Esophagus muscularis mucosa (tissue), 4 donors: ENCODE results near the gene RBM14. TPM values are rescaled to one million over a fixed set of nuclear protein-coding genes. Genes with fewer than 3 reads are reported as not detected.

Experiments used
- DNase-seq: peaks from one replicate; pipeline ENCODE4 v3.0.0-alpha.2; 2017; ENCODE audit errors: extremely low spot score
- H3K27ac ChIP-seq, 4 donors: fragments of 200-600 bp; sonication (generic); replicated peaks in 1 of 4; 1 replicate in 3 of 4; 2 replicates in 1 of 4; pipeline ENCODE4 v1.5.1; 2016 to 2019; ENCODE audit warnings: mild to moderate bottlenecking in 1 of 4
- H3K27me3 ChIP-seq, 4 donors: fragments of 200-600 bp; sonication (generic); one replicate each; pipeline versions ENCODE4 v1.5.1 to v1.6.0; 2016 to 2019
- H3K36me3 ChIP-seq, 4 donors: fragments of 200-600 bp; sonication (generic); one replicate each; pipeline ENCODE4 v1.5.1; 2016 to 2019
- H3K4me1 ChIP-seq, 4 donors: fragments of 200-600 bp; sonication (generic); one replicate each; pipeline ENCODE4 v1.5.1; 2016 to 2019
- H3K4me3 ChIP-seq, 4 donors: fragments of 200-600 bp; sonication (generic); 1 replicate in 2 of 4; 2 replicates in 2 of 4; pipeline ENCODE4 v1.5.1; 2016 to 2019; ENCODE audit warnings: mild to moderate bottlenecking in 4 of 4, moderate library complexity in 1 of 4
- H3K9me3 ChIP-seq, 4 donors: fragments of 200-600 bp; sonication (generic); 1 replicate in 3 of 4; 2 replicates in 1 of 4; pipeline ENCODE4 v1.5.1; 2016 to 2019
- EP300 ChIP-seq: sonication (generic); formaldehyde crosslinking; IDR thresholded peaks from one replicate; pipeline ENCODE4 v1.6.1; 2017; ENCODE audit warnings: antibody characterized with exemption
- POLR2A ChIP-seq: fragments of 450-650 bp; IDR thresholded peaks from one replicate; pipeline ENCODE4 v1.6.1; 2017; ENCODE audit warnings: antibody characterized with exemption, moderate library complexity, mild to moderate bottlenecking, low read depth
- POLR2AphosphoS5 ChIP-seq, 2 donors: sonication (generic); formaldehyde crosslinking; IDR thresholded peaks; one replicate each; pipeline ENCODE4 v1.6.1; 2017; ENCODE audit warnings: antibody characterized with exemption in 2 of 2
- WGBS: methylation state at CpG from one replicate; pipeline ENCODE4 v1.1.5; 2018; 5-methylcytosine and 5-hydroxymethylcytosine counted together
- intact Hi-C: fragments of 100-400 bp; cut with DNase I; formaldehyde crosslinking; loops from one replicate; pipeline ENCODE4 v1.15.1; 2023
- total RNA-seq, 4 donors: library from RNA; depleted of rRNA; stranded (reverse); fragments of >200 nt; gene quantifications; one replicate each; pipeline versions ENCODE4 v1.1.0 to v1.2.1, GENCODE V29; 2016
- TF ChIP-seq, protein P1 (sequence below), 3 experiments: fragments of 200-600 bp in 2 of 3; fragments of 450-650 bp in 1 of 3; sonication (generic) in 2 of 3; IDR thresholded peaks; one replicate each; pipeline ENCODE4 v1.5.1; 2017 to 2019; ENCODE audit warnings: antibody characterized with exemption in 3 of 3, mild to moderate bottlenecking in 2 of 3, moderate library complexity in 1 of 3

RBM14 gene, protein sequence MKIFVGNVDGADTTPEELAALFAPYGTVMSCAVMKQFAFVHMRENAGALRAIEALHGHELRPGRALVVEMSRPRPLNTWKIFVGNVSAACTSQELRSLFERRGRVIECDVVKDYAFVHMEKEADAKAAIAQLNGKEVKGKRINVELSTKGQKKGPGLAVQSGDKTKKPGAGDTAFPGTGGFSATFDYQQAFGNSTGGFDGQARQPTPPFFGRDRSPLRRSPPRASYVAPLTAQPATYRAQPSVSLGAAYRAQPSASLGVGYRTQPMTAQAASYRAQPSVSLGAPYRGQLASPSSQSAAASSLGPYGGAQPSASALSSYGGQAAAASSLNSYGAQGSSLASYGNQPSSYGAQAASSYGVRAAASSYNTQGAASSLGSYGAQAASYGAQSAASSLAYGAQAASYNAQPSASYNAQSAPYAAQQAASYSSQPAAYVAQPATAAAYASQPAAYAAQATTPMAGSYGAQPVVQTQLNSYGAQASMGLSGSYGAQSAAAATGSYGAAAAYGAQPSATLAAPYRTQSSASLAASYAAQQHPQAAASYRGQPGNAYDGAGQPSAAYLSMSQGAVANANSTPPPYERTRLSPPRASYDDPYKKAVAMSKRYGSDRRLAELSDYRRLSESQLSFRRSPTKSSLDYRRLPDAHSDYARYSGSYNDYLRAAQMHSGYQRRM
- 10 to 100 TPM; 30.5 to 41.7 (median 34.9) TPM for total RNA-seq

DNA sequence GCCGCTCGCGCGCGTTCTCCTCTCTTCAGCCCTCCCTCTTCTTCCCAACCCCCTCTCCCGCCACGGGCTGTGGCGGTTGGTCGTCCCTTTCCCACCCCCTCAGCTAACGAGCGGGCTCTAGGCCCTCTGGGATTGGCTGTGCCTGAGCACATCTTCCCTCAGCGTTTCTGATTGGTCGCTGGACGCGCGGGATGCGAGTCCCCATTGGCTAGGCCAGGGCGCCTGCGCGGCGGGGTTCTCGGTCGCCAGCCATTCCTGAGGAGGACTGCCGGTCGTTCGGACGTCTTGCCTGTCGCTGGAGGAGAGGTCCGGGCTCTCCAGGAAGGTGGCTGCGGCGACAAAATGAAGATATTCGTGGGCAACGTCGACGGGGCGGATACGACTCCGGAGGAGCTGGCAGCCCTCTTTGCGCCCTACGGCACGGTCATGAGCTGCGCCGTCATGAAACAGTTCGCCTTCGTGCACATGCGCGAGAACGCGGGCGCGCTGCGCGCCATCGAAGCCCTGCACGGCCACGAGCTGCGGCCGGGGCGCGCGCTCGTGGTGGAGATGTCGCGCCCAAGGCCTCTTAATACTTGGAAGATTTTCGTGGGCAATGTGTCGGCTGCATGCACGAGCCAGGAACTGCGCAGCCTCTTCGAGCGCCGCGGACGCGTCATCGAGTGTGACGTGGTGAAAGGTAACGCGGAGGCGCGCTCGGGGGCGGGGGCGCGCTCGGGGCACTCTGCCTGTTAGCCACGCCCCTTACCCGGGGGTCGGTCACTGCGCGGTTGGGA is at the start of gene RBM14:
RBM14 (plus strand) TSS at position 252 of the 776 bp plus-strand sequence; CDS start at position 343, 91 bp downstream.
- no peaks in the 10 kb centered on the region for H3K27me3 ChIP-seq
- TF ChIP-seq EP300 (no peak), POLR2AphosphoS5 (IDR thresholded peaks at IDR 0.05) (peak; percentile 99 to 100), POLR2A (peak; percentile 99)
- intact Hi-C loops = no loop called here
- H3K4me1 ChIP-seq = peaks cover 38 to 53% (median 49%) of the 10 kb centered on the region in 4 donors
- WGBS = 2% methylated on average over 18 of the region's 90 CpGs
- peaks cover 0 to 4% (median 1%) of the 10 kb centered on the region in 4 donors for H3K36me3 ChIP-seq
- H3K4me3 ChIP-seq = peak within 1 kb of the TSS; percentile 71 to 98 (median 80)
- DNase-seq = peak; percentile 100
- no peaks in the 10 kb centered on the region for H3K9me3 ChIP-seq
- peak within 1 kb of the TSS; percentile 92 to 99 (median 99) for H3K27ac ChIP-seq

DNA sequence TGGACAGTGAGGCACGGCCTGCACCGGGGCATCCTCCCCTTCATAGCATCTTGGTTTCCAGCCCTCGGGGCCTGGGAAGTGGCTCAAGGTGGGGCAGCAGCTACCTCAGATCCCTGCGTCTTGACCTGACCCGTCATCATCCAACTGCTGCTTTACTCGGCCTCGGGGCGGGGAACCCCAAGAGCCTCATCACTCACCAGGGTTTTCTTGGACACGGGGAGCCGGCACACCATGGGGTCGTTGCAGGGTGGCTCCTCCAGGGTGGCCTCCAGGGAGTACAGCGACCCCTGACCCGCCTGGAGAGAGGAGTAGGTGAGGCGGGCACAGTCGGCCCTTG is 48.7 kb upstream of the RBM14 start:
- H3K9me3 ChIP-seq = no peaks in the 10 kb centered on the region
- H3K36me3 ChIP-seq = peaks cover 5 to 37% (median 28%) of the 10 kb centered on the region in 4 donors
- peak overlapping the region; percentile 50 to 70 (median 67) for H3K27ac ChIP-seq
- WGBS = 35% methylated on average over 5 of the region's 15 CpGs
- DNase-seq = no peak
- TF ChIP-seq POLR2A = no peak
- TF ChIP-seq EP300 = no peak
- TF ChIP-seq POLR2AphosphoS5 (IDR thresholded peaks at IDR 0.05) = no peak
- TF ChIP-seq, protein P1, sequence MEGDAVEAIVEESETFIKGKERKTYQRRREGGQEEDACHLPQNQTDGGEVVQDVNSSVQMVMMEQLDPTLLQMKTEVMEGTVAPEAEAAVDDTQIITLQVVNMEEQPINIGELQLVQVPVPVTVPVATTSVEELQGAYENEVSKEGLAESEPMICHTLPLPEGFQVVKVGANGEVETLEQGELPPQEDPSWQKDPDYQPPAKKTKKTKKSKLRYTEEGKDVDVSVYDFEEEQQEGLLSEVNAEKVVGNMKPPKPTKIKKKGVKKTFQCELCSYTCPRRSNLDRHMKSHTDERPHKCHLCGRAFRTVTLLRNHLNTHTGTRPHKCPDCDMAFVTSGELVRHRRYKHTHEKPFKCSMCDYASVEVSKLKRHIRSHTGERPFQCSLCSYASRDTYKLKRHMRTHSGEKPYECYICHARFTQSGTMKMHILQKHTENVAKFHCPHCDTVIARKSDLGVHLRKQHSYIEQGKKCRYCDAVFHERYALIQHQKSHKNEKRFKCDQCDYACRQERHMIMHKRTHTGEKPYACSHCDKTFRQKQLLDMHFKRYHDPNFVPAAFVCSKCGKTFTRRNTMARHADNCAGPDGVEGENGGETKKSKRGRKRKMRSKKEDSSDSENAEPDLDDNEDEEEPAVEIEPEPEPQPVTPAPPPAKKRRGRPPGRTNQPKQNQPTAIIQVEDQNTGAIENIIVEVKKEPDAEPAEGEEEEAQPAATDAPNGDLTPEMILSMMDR (IDR thresholded peaks at IDR 0.05) = no peak
- intact Hi-C loops = loop anchor here (10.0 kb wide), 1 partner anchor 277 kb away; the partner anchor contains the start of gene RCE1
- no peaks in the 10 kb centered on the region for H3K27me3 ChIP-seq
- peak overlapping the region; percentile 71 to 82 (median 77) for H3K4me3 ChIP-seq
- peaks cover 10 to 23% (median 21%) of the 10 kb centered on the region in 4 donors for H3K4me1 ChIP-seq

DNA sequence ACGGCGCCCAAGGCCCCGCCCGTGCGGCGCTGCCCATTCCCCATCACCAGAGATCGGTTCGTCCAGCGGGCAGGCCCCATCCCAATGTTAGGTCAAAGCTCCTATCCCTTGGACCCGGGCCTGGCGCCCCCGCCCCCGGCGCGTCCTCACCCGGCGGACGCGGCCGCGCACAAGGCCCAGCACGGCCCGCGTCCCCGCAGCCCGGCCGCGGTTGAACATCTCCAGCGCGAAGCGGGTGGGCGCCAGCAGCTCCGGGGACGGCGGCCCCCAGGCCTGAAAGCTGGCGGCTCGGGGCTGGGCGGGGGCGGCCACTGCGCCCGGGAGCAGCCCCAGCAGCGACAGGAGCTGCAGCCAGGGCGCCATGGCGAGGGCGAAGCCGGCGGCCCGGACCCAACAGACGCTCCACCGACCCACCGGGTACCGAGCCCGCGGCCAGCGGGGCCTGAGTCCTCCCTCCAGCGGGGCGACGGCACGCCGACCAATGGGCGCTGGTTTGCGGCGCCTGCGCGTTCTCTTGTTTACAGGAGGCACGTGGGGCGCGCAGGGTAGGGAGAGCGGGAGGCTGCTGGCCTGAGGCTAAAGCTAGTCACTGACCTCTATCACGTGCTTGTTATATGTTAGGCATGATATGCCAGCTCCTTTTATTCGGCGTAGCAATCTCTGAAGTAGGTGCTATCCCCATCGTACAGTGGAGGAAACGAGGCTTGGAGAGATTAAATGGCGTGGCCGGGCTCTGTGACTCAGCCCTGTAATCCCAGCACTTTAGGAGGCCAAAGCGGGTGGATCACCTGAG is 48.1 kb upstream of the RBM14 start, which contains the start of gene CTSF:
CTSF (minus strand) TSS at position 483 of the 793 bp plus-strand sequence; CDS start at position 363, 120 bp downstream.
- WGBS = 3% methylated on average over 24 of the region's 77 CpGs
- Histone ChIP-seq H3K27ac (peak within 1 kb of the TSS; percentile 50 to 70 (median 67)), H3K9me3 (no peaks in the 10 kb centered on the region), H3K4me3 (peak within 1 kb of the TSS; percentile 71 to 82 (median 77)), H3K36me3 (peaks cover 5 to 31% (median 26%) of the 10 kb centered on the region in 4 donors), H3K4me1 (peaks cover 10 to 23% (median 21%) of the 10 kb centered on the region in 4 donors), H3K27me3 (no peaks in the 10 kb centered on the region)
- intact Hi-C loops = loop anchor here (10.0 kb wide), 1 partner anchor 276 kb away; the partner anchor contains the start of gene RCE1
- TF ChIP-seq POLR2AphosphoS5 (IDR thresholded peaks at IDR 0.05) (peak; percentile 69 to 86), POLR2A (no peak), EP300 (no peak)
- TF ChIP-seq, protein P1 (IDR thresholded peaks at IDR 0.05) = peak in 1 of 3 experiments; percentile 26
- no peak for DNase-seq

DNA sequence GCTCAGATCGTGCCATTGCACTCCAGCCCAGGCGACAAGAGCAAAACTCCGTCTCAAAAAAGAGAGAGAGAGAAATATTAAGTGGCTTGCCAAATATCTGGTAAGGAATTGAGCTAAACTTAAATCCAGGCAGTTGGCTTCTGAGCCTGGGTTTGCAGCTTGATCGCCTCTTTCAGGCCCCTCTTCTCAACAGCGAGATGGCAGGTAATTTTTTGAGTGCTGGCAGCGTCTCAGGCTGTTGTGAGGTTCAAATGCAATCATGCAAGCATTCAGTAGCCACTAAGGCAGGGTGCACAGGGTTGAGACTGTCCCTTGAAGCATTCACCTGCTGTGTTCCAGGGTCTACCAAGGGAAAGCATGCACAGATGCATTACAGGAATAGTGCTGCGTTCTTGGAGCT is 47.4 kb upstream of the RBM14 start:
- WGBS = 84% methylated on average over 7 of the region's 7 CpGs
- TF ChIP-seq, protein P1 (IDR thresholded peaks at IDR 0.05) = no peak
- TF ChIP-seq POLR2A (no peak), EP300 (no peak), POLR2AphosphoS5 (IDR thresholded peaks at IDR 0.05) (no peak)
- H3K9me3 ChIP-seq = no peaks in the 10 kb centered on the region
- no peak overlapping the region for H3K27ac ChIP-seq
- no peak overlapping the region for H3K4me3 ChIP-seq
- H3K36me3 ChIP-seq = peaks cover 5 to 24% (median 20%) of the 10 kb centered on the region in 4 donors
- no peak for DNase-seq
- intact Hi-C loops = loop anchor here (10.0 kb wide), 1 partner anchor 276 kb away; the partner anchor contains the start of gene RCE1
- peaks cover 10 to 23% (median 21%) of the 10 kb centered on the region in 4 donors for H3K4me1 ChIP-seq
- no peaks in the 10 kb centered on the region for H3K27me3 ChIP-seq
